HepG2 (cell line): Measurements from ENCODE around the gene YIPF4. TPM values are rescaled to one million over a fixed set of nuclear protein-coding genes. Genes with fewer than 3 reads are reported as not detected.

ENCODE experiments used
- ASH2L ChIP-seq: fragments of 300-600, 200-600 bp; sonication (generic); IDR thresholded peaks from 2 replicates; pipeline ENCODE4 v1.7.0; 2017; ENCODE audit warnings: low read depth, mild to moderate bottlenecking, moderate library complexity, mixed read lengths, low read length; ENCODE audit not compliant: insufficient read length
- GABPA ChIP-seq, 2 experiments: IDR thresholded peaks; 2 replicates each; pipeline ENCODE4 v1.6.1; 2011 to 2016; ENCODE audit warnings: low read depth in 2 of 2, low read length in 1 of 2, missing biosample characterization in 1 of 2, missing genetic modification characterization in 1 of 2
- GFI1 ChIP-seq: sonication (generic); formaldehyde crosslinking; IDR thresholded peaks from 2 replicates; pipeline ENCODE4 v1.5.0; 2020; ENCODE audit warnings: missing genetic modification reagents, mild to moderate bottlenecking, borderline replicate concordance
- GLI4 ChIP-seq: sonication (generic); formaldehyde crosslinking; IDR thresholded peaks from 2 replicates; pipeline ENCODE4 v1.5.1; 2020; ENCODE audit warnings: missing genetic modification reagents, mild to moderate bottlenecking, moderate library complexity, borderline replicate concordance
- HINFP ChIP-seq: sonication (generic); formaldehyde crosslinking; IDR thresholded peaks from 2 replicates; pipeline ENCODE4 v1.4.0; 2020; ENCODE audit warnings: low read depth, mild to moderate bottlenecking, missing genetic modification reagents
- KLF16 ChIP-seq, 2 experiments: sonication (generic) in 1 of 2; formaldehyde crosslinking in 1 of 2; IDR thresholded peaks; 2 replicates each; pipeline versions ENCODE4 v1.6.1 to v1.8.0; 2016 to 2023; ENCODE audit warnings: missing genetic modification reagents in 2 of 2, missing compliant biosample characterization in 1 of 2
- KMT2A ChIP-seq: sonication (generic); formaldehyde crosslinking; IDR thresholded peaks from 2 replicates; pipeline ENCODE4 v1.4.0; 2020; ENCODE audit warnings: missing genetic modification reagents
- NFAT5 ChIP-seq: sonication (generic); formaldehyde crosslinking; IDR thresholded peaks from 2 replicates; pipeline ENCODE4 v1.4.0; 2020; ENCODE audit warnings: missing genetic modification reagents
- SMC3 ChIP-seq: IDR thresholded peaks from 2 replicates; pipeline ENCODE4 v1.6.1; 2011; ENCODE audit warnings: low read length, improper control_type of control experiment
- ZFP62 ChIP-seq: sonication (generic); formaldehyde crosslinking; IDR thresholded peaks from 2 replicates; pipeline ENCODE4 v1.4.0; 2020; ENCODE audit warnings: missing genetic modification reagents
- ZNF557 ChIP-seq: sonication (generic); formaldehyde crosslinking; IDR thresholded peaks from 2 replicates; pipeline ENCODE4 v1.4.0; 2020; ENCODE audit warnings: missing genetic modification reagents
- ZNF558 ChIP-seq: sonication (generic); formaldehyde crosslinking; IDR thresholded peaks from 2 replicates; pipeline ENCODE4 v1.9.0; 2022; ENCODE audit warnings: mild to moderate bottlenecking, missing genetic modification reagents, borderline replicate concordance
- polyA plus RNA-seq, 8 experiments: library from polyadenylated mRNA; depleted of rRNA in 3 of 8; stranded (reverse) in 7 of 8; unstranded in 1 of 8; fragments of >200 nt; fragmentation: Illumina TruSeq in 4 of 8; extraction: Trizol in 4 of 8; gene quantifications; 2 replicates each; pipeline versions ENCODE4 v1.2.1 to v1.2.3, GENCODE V29; 2011 to 2016; ENCODE audit warnings: low read depth in 4 of 8, missing spikeins in 1 of 8, mixed read lengths in 1 of 8; ENCODE audit not compliant: insufficient read depth in 1 of 8
- total RNA-seq, 5 experiments: library from RNA; depleted of rRNA; stranded (reverse); fragments of >200 nt; fragmentation: Illumina TruSeq; extraction: Trizol; gene quantifications; 2 replicates each; pipeline ENCODE4 v1.2.3, GENCODE V29; 2016; ENCODE audit warnings: low read depth in 1 of 5
- TF ChIP-seq, protein P1 (sequence below): sonication (generic); formaldehyde crosslinking; conservative IDR thresholded peaks from 2 replicates; pipeline ENCODE4 v1.8.0; 2022; ENCODE audit warnings: low read depth, missing genetic modification reagents
- TF ChIP-seq, protein P2 (sequence below): sonication (generic); formaldehyde crosslinking; IDR thresholded peaks from 2 replicates; pipeline ENCODE4 v1.4.0; 2020; ENCODE audit warnings: mild to moderate bottlenecking, missing genetic modification reagents
- TF ChIP-seq, protein P3 (sequence below): sonication (generic); formaldehyde crosslinking; IDR thresholded peaks from 2 replicates; pipeline ENCODE4 v1.4.0; 2020; ENCODE audit warnings: mild to moderate bottlenecking, missing genetic modification reagents

The YIPF4 gene
- total and polyA plus RNA-seq, 2 of the 13 experiments (the other 11 are each of a cell fraction or from before 2014, with no cell fraction given), result 19.0 to 43.9 TPM

DNA sequence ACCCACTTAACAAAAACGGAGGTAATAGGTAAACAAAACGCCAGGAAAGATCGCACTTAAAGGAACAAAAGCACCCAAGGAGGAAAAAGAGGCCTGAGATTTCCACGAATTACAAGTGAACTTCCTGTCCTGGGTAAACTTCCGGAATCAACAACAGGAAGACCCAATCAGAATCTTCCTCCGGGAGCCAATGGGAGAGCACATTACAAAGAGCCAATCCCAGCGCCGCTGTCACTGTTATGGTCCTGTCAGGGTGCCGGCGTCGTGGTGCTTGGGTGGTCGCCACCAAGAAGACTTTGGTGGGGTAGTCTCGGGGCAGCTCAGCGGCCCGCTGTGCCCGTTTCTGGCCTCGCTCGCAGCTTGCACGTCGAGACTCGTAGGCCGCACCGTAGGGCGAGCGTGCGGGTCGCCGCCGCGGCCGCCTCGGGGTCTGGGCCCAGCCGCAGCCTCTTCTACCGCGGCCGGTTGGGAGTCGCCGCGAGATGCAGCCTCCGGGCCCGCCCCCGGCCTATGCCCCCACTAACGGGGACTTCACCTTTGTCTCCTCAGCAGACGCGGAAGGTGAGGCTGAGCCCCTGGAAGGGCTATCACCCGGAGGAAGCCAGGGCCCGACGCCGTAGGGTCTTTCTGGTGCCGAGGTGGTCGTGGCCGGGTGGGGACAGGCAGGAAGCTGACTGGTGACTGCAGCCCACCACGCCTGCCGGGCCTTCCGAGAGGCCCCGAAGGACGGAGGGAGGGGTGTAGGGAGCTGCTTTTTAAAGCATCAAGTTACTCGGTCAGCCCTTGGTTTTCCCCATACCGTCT lies at the start of gene YIPF4 (continued):
- TF ChIP-seq KLF16 (CRISPR knock-in tag; IDR thresholded peaks at IDR 0.05) (peak in 1 of 2 experiments; percentile 80; a peak in 2 of 4 replicates), NFAT5 (peak; percentile 96), GLI4 (peak; percentile 98), ZNF558 (no peak; the same call in 1 of the 2 replicates), ZFP62 (no peak), HINFP (no peak), GFI1 (CRISPR knock-in tag) (peak; percentile 59; the same call in 1 of the 2 replicates), GABPA (IDR thresholded peaks at IDR 0.05; ENCODE audit: low read depth, low read length) (peak; percentile 75), GABPA (CRISPR knock-in tag; IDR thresholded peaks at IDR 0.05; ENCODE audit: low read depth) (peak; percentile 98), KMT2A (CRISPR knock-in tag) (peak; percentile 95), SMC3 (no peak), ASH2L (peak; percentile 95), ZNF557 (no peak; the same call in 1 of the 2 replicates)
- TF ChIP-seq, protein P1, sequence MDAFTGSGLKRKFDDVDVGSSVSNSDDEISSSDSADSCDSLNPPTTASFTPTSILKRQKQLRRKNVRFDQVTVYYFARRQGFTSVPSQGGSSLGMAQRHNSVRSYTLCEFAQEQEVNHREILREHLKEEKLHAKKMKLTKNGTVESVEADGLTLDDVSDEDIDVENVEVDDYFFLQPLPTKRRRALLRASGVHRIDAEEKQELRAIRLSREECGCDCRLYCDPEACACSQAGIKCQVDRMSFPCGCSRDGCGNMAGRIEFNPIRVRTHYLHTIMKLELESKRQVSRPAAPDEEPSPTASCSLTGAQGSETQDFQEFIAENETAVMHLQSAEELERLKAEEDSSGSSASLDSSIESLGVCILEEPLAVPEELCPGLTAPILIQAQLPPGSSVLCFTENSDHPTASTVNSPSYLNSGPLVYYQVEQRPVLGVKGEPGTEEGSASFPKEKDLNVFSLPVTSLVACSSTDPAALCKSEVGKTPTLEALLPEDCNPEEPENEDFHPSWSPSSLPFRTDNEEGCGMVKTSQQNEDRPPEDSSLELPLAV, result no peak
- TF ChIP-seq, protein P2, sequence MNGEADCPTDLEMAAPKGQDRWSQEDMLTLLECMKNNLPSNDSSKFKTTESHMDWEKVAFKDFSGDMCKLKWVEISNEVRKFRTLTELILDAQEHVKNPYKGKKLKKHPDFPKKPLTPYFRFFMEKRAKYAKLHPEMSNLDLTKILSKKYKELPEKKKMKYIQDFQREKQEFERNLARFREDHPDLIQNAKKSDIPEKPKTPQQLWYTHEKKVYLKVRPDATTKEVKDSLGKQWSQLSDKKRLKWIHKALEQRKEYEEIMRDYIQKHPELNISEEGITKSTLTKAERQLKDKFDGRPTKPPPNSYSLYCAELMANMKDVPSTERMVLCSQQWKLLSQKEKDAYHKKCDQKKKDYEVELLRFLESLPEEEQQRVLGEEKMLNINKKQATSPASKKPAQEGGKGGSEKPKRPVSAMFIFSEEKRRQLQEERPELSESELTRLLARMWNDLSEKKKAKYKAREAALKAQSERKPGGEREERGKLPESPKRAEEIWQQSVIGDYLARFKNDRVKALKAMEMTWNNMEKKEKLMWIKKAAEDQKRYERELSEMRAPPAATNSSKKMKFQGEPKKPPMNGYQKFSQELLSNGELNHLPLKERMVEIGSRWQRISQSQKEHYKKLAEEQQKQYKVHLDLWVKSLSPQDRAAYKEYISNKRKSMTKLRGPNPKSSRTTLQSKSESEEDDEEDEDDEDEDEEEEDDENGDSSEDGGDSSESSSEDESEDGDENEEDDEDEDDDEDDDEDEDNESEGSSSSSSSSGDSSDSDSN (CRISPR knock-in tag), result peak; percentile 90
- TF ChIP-seq, protein P3, sequence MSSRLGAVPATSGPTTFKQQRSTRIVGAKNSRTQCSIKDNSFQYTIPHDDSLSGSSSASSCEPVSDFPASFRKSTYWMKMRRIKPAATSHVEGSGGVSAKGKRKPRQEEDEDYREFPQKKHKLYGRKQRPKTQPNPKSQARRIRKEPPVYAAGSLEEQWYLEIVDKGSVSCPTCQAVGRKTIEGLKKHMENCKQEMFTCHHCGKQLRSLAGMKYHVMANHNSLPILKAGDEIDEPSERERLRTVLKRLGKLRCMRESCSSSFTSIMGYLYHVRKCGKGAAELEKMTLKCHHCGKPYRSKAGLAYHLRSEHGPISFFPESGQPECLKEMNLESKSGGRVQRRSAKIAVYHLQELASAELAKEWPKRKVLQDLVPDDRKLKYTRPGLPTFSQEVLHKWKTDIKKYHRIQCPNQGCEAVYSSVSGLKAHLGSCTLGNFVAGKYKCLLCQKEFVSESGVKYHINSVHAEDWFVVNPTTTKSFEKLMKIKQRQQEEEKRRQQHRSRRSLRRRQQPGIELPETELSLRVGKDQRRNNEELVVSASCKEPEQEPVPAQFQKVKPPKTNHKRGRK, result peak; percentile 47; the same call in 1 of the 2 replicates
